Measurements from ENCODE around the gene ABLIM2.

The ABLIM2 gene

GRCh38 chr4:8136529-8136928 lies 22.1 kb downstream of the ABLIM2 start:
- DNase-seq, result no peak

GRCh38 chr4:8135666-8136065 lies 22.9 kb downstream of the ABLIM2 start:
- no peak for DNase-seq

GRCh38 chr4:8133897-8134563 lies 24.6 kb downstream of the ABLIM2 start:
- DNase-seq, result no peak

- DNase-seq, result no peak
Observed at GRCh38 chr4:8132947-8133705, 25.5 kb downstream of the ABLIM2 start.

GRCh38 chr4:8132400-8132799 lies 26.2 kb downstream of the ABLIM2 start:
- DNase-seq, result no peak

- no peak for DNase-seq
Observed at GRCh38 chr4:8131826-8132225, 26.8 kb downstream of the ABLIM2 start.

GRCh38 chr4:8131210-8131609 lies 27.4 kb downstream of the ABLIM2 start:
- no peak for DNase-seq

GRCh38 chr4:8130346-8131066 lies 28.1 kb downstream of the ABLIM2 start:
- DNase-seq, result no peak

GRCh38 chr4:8129785-8130184 lies 28.8 kb downstream of the ABLIM2 start:
- no peak for DNase-seq

GRCh38 chr4:8129136-8129535 lies 29.5 kb downstream of the ABLIM2 start:
- no peak for DNase-seq

- no peak for DNase-seq
Observed at GRCh38 chr4:8128100-8128856, 30.3 kb downstream of the ABLIM2 start.

GRCh38 chr4:8127051-8127826 lies 31.4 kb downstream of the ABLIM2 start:
- DNase-seq, result no peak

- DNase-seq, result no peak
Observed at GRCh38 chr4:8126523-8126922, 32.1 kb downstream of the ABLIM2 start.

- DNase-seq, result no peak
Observed at GRCh38 chr4:8125526-8126056, 33.0 kb downstream of the ABLIM2 start.

GRCh38 chr4:8123870-8124269 lies 34.7 kb downstream of the ABLIM2 start:
- DNase-seq, result no peak

- DNase-seq, result no peak
Observed at GRCh38 chr4:8123389-8123788, 35.2 kb downstream of the ABLIM2 start.

GRCh38 chr4:8122746-8123145 lies 35.9 kb downstream of the ABLIM2 start:
- no peak for DNase-seq

- DNase-seq, result no peak
Observed at GRCh38 chr4:8121292-8122015, 37.2 kb downstream of the ABLIM2 start.

- DNase-seq, result no peak
Observed at GRCh38 chr4:8120501-8120900, 38.1 kb downstream of the ABLIM2 start.

GRCh38 chr4:8119877-8120276 lies 38.7 kb downstream of the ABLIM2 start:
- DNase-seq, result no peak

- no peak for DNase-seq
Observed at GRCh38 chr4:8118531-8118930, 40.1 kb downstream of the ABLIM2 start.
